ENCODE data around the gene TMUB1.

TMUB1 gene, protein sequence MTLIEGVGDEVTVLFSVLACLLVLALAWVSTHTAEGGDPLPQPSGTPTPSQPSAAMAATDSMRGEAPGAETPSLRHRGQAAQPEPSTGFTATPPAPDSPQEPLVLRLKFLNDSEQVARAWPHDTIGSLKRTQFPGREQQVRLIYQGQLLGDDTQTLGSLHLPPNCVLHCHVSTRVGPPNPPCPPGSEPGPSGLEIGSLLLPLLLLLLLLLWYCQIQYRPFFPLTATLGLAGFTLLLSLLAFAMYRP

DNA sequence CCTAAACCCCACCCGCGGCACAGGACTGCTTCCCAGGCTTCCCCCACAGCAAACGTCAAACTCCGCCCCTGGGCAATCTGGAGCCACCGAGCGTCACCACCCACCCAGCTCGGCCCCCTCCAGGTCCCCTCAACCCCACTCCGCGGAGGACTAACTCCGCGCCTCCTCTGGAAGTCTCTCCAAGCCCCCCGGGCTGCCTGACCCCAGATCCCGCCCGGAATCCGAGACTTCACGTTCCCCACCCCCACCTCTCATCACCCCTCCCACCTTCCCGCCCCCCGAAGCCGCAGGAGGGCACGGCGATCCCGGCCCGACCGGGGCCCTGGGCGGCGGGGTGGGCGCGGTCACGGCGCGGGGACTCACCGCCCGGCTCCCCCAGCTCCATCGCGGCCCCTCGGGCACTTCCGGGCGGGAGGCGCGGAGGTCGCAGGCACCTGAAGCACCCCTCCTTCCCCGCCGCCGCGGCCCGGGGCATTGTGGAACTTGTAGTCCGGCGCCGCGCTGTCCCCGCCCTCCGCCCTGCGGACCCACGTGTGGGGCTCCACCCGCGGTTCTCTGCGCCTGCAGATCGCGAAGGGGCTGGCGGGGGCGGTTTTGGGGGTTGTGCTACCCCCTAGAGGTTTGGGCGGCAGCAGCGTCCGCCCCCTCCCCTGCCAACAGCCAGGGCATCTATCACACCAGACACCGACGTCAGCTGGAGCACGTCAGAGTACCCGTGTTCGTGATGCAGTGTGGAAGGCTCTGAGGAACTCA, at the start of gene TMUB1:
Gene TMUB1 (minus strand): TSS at position 423 of the 753 bp plus-strand sequence. CDS start 930 bp downstream, outside the sequence.
- DNase-seq, result peak; percentile 82

DNA sequence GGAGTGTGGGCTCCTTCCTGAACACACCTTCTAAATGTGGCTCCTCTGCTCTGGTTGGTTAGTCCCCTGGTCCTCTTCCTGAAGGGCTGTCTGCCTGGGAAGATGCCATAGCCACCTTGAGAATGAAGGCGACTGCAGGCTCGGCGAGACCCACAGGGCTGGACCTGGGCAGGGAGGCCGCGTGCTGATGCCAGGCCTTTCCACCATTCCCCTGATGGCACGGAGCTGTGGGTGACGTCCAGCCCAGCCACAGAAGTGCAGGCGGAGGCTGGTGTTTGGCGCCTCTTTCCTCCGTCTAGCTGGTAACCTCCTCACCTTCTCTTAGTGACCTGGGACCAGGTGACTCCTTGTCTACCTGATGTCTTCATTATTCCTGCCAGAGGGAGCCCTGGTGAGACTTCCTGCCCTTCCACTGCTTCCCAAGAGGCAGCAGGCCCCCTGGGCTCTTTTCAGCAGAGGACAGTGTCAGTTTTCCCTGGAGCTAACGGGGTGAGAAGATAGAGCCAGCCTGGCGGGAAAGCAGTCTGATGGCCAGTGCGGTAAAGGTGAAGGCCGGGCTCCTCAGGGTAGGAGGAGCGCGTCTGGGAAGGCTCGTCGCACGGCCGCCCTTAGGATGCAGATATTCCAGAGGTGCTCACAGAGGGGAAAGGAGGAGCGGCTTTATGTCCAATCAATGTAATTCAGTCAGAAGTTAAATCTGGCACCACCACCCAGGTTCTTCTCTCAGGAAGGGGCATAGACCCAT, 49.3 kb upstream of the TMUB1 start:
- DNase-seq, result no peak

DNA sequence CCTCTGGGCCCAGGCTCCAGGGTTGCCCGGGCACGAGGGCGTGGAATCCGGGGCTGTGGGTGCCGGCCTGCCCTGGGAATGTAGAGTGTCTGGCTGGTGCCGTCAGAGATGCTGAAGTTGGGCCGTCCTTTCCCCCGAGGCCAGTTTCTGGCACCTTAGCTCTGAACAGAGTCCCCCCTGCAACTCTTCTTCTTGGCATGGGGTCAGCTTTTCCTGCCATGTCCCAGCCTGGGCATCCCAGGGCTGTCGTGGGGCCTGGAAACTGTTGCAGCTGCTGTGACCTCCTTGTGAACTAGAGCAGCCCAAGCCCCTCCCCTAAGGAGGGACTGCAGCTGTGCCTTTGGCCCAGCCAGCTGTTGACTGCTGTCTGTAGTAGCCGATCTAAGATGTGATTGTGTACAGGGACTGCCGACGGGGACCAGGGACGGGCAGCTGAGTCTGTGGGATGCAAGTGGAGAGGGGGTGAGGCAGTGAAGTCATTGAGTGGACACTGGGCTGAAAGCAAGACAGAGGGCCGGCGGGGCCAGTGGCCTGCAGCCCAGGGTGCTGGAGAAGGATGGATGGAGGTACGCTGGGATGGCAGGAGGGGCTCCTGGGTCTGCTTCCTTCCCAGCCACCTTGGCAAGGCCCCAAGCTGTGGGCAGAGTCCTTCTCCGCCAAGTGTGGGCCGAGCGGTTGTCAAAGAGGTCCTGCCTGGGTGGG, 48.5 kb upstream of the TMUB1 start:
- no peak for DNase-seq

DNA sequence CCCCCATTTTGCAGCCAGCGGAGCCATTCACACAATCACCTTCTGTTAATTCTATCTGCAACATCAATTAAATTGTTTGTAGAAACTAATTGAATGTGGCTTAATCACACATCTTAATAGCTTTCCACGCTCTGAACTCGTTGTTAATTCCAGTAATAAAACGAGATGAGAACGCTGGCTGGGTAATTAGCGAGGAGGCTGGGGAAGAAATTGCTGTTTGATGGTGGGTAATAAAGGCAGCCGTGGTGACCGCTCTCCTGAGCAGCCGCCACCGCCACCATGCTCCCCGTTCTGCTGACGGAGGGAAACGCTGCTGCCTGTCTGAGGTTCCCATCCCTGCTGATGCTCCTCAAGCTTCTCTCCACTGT, 47.9 kb upstream of the TMUB1 start:
- no peak for DNase-seq

DNA sequence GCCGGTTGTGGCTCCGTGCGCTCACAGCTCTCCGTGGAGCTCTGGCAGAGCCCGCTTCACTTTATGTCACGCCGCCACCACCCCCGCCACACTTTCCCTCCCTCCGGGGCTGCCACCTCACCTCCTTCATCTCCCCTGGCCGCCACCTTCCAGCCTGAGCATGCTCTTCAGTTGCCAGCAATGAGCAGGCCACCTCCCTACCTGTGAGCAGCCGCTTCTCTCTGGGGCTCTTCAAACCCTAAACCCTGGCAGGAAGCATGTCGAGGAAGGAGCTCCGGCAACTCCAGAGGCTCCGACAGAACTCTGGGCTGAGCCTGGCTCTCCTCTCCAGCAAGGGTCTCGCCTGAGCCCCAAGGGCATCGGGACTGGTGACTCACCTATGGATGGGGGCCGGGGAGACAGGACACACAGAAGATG, 47.5 kb upstream of the TMUB1 start:
- no peak for DNase-seq

DNA sequence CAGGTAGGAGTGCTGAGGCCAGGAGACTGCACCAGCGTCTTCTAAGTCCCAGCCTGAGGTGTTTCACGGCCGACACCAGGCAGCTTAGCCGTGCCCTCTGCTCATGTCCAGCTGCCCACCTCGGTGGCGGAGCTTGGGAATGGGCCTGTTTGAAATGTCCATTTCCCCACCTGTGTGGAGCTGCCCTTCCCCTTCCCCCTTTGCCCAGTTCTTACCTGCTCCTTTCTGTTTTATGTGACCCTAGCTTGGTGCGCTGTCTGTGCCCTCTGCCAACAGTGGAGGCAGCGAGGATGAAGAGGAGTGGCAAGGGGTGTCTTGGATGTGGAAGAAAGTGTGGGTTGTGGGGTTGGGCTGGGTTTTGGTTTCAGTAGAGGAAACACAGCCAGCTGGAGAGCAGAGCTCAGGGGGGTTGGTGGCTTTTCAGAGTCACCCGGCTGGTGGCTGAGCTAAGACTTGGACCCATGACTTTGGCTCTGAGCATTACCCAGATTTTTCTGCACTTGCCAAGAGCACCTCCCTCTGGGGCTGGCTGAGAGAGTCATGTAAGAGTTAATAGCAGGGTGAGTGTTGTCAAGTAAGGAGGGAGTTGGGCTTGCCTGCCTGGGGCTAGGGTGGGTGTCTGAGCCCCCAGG, 46.8 kb upstream of the TMUB1 start:
- no peak for DNase-seq

DNA sequence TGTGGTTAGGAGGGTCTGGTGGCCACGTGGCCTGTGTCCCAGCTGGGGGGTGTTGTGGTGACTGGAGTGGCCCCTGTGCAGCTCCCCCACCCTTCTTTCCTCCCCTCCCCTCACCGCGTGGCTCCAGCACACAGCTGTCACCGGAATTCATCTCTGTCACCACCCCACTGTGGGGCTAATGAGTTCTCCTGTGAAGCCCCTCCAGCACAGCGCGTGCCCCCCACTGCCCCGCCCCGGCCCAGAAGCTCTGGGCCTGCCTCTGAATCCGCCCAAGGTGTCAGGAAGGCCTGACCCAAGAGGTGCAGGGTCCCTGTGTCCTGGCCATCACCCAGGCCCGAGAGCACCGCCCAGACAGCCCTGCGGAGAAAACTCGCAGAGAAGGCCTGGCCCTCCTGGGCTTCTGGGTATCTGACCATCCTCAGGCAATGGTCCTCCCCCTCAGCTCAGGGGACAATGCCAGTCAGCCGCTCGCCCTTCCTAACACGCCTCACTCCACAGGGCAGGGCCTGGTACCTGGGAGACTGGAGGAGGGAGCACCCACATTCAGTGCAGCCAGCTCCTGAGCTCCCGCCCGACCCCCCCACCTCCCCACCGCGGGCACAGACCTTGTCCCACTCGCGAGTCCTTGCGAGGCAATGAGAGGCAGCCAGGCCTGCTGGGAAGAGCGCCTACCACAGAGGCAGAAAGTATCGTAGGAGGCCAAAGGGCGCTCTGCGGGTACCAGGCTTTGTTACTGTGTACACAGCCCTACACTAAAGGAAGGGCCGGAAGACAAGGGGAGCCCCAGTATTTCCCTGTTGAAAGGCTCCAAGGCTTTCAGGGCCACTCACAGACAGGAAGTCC, 46.0 kb upstream of the TMUB1 start:
- DNase-seq, result no peak

DNA sequence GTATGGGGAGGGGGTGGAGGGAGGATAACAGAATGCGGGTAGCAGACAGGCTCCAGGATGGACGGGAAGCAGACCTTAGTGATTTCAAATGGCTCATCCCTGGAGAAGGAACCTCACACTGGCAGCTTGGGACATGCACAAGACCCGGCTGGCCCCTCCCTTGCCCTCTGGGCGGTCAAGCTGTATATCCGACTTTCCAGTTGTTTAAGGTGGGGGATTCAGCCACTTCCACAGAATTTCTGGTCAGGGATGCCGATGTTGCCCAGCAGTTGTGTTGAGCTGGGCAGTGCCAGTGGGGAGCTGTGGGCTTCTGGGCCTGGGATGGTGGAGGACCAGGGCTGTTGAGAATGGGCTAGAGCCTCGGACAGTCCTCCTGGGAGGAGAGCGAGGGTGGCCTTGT, 45.4 kb upstream of the TMUB1 start:
- no peak for DNase-seq

DNA sequence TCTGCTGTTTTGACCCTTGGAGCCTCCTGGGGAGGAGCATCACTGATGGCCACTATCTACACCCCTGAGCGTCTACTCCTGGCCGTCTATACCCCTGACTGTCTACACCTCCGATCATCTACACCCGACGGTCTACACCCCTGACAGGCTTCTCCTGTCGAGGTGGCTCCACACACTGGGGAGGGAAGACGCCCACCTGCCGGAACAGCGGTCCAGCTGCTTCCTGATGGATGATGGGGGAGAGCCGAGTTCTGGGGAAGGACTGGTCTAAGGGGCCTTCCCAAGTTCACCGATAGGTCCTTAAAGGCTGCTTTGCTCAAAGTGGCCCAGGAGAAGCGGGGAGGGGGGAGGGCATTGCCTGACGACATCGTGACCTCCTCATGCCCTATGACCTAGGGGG, 44.9 kb upstream of the TMUB1 start:
- DNase-seq, result no peak

DNA sequence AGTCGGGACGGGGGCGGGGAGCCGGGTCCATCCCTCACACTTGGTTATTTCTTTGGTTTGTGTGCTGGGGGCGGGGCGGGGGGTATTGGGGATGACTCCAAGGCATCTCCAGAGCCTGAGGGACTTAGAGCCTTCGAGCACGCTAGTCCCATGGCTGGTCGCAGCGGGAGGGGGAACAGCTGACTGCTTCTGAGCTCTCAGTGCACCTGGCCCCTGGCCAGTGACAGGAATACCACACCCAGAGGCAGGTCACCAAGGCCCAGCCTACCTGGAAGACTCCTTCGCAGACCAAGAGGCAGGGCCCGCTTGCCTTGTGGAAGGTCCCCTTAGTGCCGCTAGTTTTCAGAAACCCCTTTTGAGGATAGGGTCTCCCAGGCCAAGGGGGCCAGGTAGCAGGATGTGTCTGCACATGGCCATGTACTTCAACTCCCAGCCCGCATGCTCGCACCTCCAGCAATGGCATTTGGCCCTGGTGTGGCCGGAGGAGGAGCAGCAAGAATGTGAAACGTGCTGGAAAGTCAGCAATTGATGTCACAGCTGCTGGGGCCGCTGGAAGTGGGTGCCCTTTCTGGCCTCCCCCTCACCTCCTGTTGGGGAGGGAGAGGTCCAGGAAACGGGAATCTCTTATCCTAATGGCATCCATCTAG, 43.3 kb upstream of the TMUB1 start:
- DNase-seq, result no peak

DNA sequence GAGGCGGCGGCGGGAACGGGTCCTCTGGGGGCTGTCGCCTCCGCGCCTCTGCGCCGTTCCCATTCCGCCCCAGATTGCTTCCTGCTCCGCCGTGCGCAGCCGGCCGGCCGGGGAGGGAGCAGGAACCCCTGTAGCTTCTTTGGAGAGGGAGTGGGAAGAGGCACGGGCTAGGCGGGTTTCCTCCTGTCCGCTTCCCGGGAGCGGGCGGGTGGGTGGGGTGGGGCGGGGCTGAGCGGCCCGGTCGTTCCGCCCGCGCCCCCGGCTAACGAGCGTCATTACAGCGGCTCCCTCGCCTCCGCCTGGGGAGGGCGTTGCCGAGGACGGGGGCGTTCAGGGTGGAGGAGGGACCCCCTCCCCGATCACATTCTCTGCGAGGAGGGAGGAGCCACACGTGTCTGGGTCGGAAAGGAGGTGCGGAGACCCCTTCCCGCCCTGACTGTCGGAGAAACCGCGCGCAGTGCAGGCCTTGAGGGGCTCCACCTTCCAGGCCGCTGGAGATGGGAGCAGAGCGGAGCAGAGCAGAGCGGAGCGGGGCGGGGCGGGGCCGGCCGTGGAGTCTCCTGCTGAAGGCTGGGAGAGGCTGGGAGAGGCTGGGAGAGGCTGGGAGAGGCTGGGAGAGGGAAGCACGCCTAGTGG, 42.7 kb upstream of the TMUB1 start:
- DNase-seq, result no peak

DNA sequence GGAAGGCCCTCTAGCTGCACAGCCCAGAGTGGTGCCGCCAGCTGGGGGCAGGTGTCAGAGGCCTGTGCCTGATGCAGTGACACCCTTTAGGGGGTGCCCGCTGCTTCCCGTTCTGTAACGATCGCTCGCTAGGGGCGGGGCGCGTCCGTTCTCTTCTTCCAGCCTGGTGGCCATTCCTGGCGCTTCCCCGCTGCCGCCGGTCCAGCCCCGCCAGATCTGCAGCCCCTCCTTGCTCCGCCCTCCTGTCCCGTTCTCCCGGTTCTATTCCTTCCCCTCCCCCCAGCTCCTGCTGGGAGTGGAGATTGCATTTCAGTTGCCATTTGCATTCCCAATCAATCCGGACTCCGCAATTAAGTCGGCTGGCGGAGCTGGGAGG, 42.2 kb upstream of the TMUB1 start:
- DNase-seq, result no peak

DNA sequence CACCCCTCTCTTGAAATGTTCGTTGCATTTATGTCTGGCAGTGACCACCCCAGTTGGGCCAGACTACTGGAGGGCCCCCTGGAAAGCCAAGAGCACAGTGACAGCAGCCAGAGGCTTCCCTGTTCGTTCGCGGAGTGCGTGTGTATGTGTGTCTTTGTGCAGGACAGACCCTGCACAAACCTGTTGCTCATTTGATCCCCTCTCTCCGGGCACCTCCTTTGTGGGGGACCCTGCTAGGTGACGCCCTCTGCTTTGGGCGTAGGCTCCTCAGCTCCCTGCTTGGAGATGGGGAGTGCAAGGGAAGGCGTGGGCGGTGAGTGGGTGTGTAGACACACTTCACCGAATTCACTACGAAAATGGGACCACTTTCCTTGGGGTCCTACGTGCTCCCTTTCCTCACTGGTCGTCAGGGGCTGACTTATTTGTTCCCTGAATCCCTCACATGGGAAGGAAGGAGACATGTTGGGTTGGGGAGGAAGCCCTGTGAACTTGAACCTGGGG, 41.7 kb upstream of the TMUB1 start:
- no peak for DNase-seq

DNA sequence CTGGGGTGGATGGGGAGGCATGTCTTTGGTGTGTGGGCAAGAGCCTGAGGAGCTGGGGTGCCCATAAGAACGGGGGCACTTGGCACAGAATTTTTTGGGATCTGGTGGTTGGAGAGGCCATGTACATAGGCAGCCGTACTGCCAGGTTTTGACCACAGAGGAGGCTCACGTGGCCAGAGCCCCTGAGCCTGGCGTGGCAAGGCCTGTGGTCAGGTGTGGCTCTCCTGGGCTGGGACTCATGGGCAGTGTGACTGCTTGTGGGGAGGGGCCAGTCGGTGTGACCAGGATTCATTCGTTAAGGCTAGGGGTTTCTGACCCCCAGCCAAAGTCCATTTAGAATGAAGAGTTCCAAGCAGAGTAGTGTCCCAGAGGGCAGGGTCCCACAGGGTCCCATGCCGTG, 41.2 kb upstream of the TMUB1 start:
- DNase-seq, result no peak

DNA sequence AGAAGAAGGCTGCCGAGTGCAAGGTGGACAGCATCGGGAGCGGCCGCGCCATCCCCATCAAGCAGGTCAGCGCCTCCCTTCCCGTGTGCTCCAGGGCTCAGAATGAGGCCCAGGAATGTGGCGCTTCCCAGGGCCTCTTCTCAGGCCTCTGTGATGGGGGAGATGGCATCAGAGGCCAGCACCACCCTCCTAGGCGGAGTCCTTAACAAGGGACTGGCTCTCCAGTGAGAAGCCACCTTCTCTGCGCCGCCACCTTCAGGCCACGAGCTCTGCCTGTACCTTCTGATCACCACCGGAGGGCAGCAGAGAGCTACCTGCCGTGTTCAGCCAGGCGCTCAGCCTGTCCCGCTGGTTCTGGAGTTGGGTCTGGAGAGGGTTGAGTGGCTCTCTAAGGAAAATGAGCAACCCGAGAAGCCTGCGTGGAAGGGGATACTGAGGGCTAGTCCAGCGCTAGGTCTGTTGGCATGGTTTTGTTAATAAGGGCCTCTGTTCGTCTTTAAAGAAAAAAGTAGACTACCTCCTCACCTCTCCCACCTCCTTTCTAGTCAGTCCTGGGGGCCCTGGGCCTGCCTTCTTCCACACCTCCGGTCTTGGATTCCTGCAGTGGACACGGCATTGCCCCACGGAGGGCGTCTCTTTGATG, 40.6 kb upstream of the TMUB1 start:
- DNase-seq, result peak; percentile 84

DNA sequence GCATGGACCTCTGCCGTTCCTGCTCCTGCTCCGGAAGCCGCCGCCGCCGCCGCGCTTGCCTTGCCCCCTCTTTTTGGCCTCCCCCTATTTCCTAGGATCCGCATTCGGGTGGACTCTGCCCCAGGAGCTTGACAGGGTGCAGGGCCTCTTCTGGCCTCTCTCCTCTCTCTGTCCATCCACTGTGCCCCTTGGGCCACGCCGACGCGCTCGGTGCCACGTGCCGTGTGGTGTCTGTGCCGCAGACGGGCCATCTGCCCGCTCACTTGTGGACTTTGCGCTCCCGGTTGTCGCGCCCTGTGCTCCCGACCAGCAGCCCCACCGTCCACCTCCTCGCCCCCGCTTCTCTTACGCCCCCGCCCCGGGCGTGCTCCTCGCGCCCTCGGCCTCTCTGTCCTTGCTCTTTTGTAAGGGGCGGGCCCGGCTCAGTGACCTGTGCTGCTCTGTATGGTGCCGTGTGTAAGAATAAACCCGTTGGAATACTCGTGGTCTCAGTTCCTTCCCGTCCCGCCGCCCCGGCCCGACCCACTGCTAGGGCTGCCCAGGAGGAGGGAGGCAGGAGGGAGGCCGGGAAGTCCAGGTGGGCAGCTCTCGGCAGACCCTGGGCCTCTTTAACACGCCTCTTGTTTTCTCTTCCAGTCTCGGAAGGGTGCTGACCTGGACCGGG, 40.0 kb upstream of the TMUB1 start:
- no peak for DNase-seq

DNA sequence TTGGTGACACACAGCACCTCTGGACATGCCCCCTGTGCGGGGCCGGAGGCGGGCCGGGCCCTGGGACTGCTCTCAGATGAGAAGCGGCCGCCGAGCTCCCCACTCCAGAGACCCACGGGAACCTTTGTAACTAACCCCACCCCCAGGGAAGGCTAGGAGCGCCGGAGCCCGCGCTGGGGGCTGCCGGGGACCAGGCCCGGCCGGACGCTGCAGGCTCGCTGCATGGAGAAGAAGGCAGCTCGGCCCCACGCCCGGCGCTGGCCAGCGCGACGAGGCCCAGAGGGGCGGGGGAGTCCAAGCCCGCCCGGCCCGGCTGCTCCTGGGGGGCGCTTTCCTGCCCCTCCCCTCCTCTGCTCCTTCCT, 39.5 kb upstream of the TMUB1 start:
- no peak for DNase-seq

DNA sequence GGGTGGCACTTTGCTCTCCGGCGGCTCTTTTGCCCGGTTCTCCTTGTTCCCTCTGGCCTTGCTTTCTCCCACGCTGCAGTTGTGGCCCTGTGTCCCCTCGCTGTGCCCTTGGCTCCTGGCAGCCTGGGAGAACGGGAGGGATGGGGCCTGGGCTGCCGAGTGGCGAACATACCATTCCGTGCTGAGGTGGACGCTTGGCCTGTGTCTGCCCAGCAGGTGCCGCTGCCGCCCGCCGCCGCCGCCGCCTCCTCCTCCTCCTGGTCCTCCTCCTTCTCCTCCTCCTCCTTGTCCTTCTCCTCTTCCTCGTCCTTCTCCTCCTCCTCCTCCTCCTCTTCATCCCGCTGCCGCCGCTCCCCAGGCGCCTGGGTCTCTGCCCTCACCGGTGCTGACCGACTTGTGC, 39.0 kb upstream of the TMUB1 start:
- DNase-seq, result no peak

DNA sequence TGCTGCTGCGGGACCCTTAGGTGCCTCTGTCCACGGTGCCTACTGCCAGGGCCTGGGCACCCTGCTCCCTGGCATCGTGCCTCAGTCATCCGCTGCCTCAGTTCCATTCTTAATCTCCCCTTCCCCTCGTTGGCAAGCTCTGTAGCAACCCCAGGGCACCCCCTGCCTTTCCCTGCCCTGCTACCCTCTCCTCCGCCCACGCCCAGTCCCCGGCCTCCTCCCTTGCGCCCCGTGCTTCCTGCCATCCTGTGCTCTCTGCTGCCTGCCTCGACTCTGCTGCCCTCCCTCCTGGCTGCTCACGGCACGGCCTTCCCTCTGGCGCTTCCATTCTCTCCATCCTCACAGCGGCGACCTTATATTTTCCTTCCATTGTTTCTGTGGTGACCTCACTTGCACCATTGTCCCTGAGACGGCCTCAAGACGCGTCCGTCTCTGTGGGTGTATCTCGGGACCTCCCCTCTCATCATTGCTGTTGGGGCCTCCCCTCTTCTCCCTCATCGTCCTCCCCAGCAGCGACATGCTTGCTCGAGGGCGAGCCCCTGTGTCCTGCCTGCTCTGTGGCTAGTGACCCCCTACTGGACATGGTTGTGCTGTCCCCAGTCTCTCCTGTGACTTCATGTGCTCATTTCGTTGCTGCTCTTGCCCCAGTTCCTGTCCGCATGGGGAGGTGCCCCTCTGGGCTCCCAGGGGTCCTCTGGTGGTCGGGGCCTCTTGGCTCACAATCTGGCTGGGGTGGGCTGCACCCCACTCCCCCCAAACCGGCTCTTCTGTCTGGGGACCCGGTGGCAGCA, 38.3 kb upstream of the TMUB1 start:
- no peak for DNase-seq

Data from activated CD4-positive, CD25-positive, alpha-beta regulatory T cell treated with anti-CD3 and anti-CD28 coated beads, Interleukin-2, amount 50 U/mL, for 72 hours (primary cell).